Neural cell (in vitro differentiated cells): Measurements from ENCODE around the gene TAF11L8.
"Not testable (repeated sequence)": the region's sequence is repeated elsewhere in the genome, so short reads cannot be mapped to it uniquely, and the experiment has no call there.

Source experiments
- CTCF ChIP-seq: fragments of 450-650 bp; IDR thresholded peaks from 2 replicates; pipeline ENCODE4 v1.5.1; 2014; ENCODE audit warnings: antibody characterized with exemption, mild to moderate bottlenecking, moderate library complexity; ENCODE audit not compliant: poor library complexity, severe bottlenecking
- EP300 ChIP-seq: fragments of 450-650 bp; conservative IDR thresholded peaks from 2 replicates; pipeline ENCODE4 v1.6.1; 2014; ENCODE audit warnings: antibody characterized with exemption, mild to moderate bottlenecking, moderate library complexity; ENCODE audit not compliant: poor library complexity, severe bottlenecking
- EZH2 ChIP-seq: fragments of 200-600, 300-800 bp; shearing (Covaris generic), sonication (generic); IDR thresholded peaks from 2 replicates; pipeline ENCODE4 v1.6.1; 2014; ENCODE audit warnings: antibody characterized with exemption, low read length, borderline replicate concordance, mild to moderate bottlenecking; ENCODE audit not compliant: insufficient read depth, poor library complexity, severe bottlenecking
- POLR2AphosphoS5 ChIP-seq: IDR thresholded peaks from 2 replicates; pipeline ENCODE4 v1.6.1; 2012
- REST ChIP-seq: IDR thresholded peaks from 2 replicates; pipeline ENCODE4 v1.6.1; 2012; ENCODE audit warnings: borderline replicate concordance
- SMC3 ChIP-seq: fragments of 450-650 bp; conservative IDR thresholded peaks from 2 replicates; pipeline ENCODE4 v1.6.1; 2014; ENCODE audit warnings: antibody characterized with exemption, mild to moderate bottlenecking, moderate library complexity; ENCODE audit not compliant: poor library complexity
- TAF1 ChIP-seq: IDR thresholded peaks from 2 replicates; pipeline ENCODE4 v1.6.1; 2012; ENCODE audit warnings: low read depth

GRCh38 chr5:17597728-17598127, 7.0 kb upstream of the TAF11L8 start, which contains the start of gene TAF11L10:
- TF ChIP-seq CTCF, EZH2, EP300, REST, POLR2AphosphoS5, TAF1, SMC3: not testable (repeated sequence)
